HCT116 (cell line): ENCODE measurements around the gene RBM47.

Experiments used
- CTCF ChIP-seq, 3 experiments: fragments of 200-600 bp in 1 of 3; sonication (generic) in 1 of 3; IDR thresholded peaks in 2 of 3; conservative IDR thresholded peaks in 1 of 3; 2 replicates each; pipeline ENCODE4 v1.5.1; 2012 to 2017; ENCODE audit warnings: low read depth in 2 of 3, low read length in 2 of 3, antibody characterized with exemption in 1 of 3, borderline replicate concordance in 1 of 3, control low read depth in 1 of 3, mild to moderate bottlenecking in 1 of 3, mixed read lengths in 1 of 3, mixed run types in 1 of 3, moderate library complexity in 1 of 3; ENCODE audit not compliant: insufficient read depth in 1 of 3
- EGR1 ChIP-seq: IDR thresholded peaks from 2 replicates; pipeline ENCODE4 v1.6.1; 2012; ENCODE audit warnings: low read depth
- ELF1 ChIP-seq: IDR thresholded peaks from 2 replicates; pipeline ENCODE4 v1.6.1; 2012; ENCODE audit warnings: low read depth, borderline replicate concordance
- EZH2 ChIP-seq: fragments of 200-600 bp; sonication (generic); IDR thresholded peaks from 2 replicates; pipeline ENCODE4 v1.6.1; 2017; ENCODE audit warnings: antibody characterized with exemption, mixed run types
- EZH2phosphoT487 ChIP-seq: fragments of 200-600 bp; IDR thresholded peaks from 2 replicates; pipeline ENCODE4 v1.6.1; 2018; ENCODE audit warnings: antibody characterized with exemption, borderline replicate concordance
- MAX ChIP-seq: IDR thresholded peaks from 2 replicates; pipeline ENCODE4 v1.6.1; 2012
- POLR2A ChIP-seq: IDR thresholded peaks from 2 replicates; pipeline ENCODE4 v1.7.0; 2011; ENCODE audit warnings: borderline replicate concordance; ENCODE audit not compliant: insufficient read depth, insufficient read length; ENCODE audit errors: extremely low read depth
- SP1 ChIP-seq: IDR thresholded peaks from 2 replicates; pipeline ENCODE4 v1.6.1; 2012; ENCODE audit warnings: low read depth
- TCF7L2 ChIP-seq: IDR thresholded peaks from 2 replicates; pipeline ENCODE4 v1.7.0; 2011; ENCODE audit warnings: borderline replicate concordance, inconsistent platforms; ENCODE audit not compliant: insufficient read depth, insufficient read length; ENCODE audit errors: extremely low read depth
- ZNF274 ChIP-seq: fragments of 200-500 bp; sonication (Bioruptor generic); IDR thresholded peaks from 2 replicates; pipeline ENCODE4 v1.6.1; 2014; ENCODE audit warnings: mild to moderate bottlenecking, low read depth, low read length, inconsistent platforms

- TF ChIP-seq EGR1 (no peak), POLR2A (no peak), CTCF (IDR thresholded peaks at IDR 0.05 in 2 of 3, conservative IDR thresholded peaks at IDR 0.05 in 1 of 3; ENCODE audit: borderline replicate concordance in 1 of 3, insufficient read depth in 1 of 3, low read depth in 2 of 3, low read length in 2 of 3) (no peak), EZH2phosphoT487 (no peak), SP1 (no peak), TCF7L2 (no peak), ZNF274 (no peak), MAX (no peak), EZH2 (no peak), ELF1 (no peak)
Observed at GRCh38 chr4:40418430-40419230, 211.0 kb downstream of the RBM47 start.
